Stimulated activated CD8-positive, alpha-beta memory T cell treated with anti-CD3 and anti-CD28 coated beads, Interleukin-12 subunit alpha, Interleukin-12 subunit beta, amount 100 ng/mL, for 1 hour (primary cell): Measurements from ENCODE around the gene CUL9.

Experiments used
- DNase-seq: peaks from one replicate; pipeline ENCODE4 v3.0.0-alpha.2; 2020; ENCODE audit warnings: low read depth

Gene CUL9

DNA sequence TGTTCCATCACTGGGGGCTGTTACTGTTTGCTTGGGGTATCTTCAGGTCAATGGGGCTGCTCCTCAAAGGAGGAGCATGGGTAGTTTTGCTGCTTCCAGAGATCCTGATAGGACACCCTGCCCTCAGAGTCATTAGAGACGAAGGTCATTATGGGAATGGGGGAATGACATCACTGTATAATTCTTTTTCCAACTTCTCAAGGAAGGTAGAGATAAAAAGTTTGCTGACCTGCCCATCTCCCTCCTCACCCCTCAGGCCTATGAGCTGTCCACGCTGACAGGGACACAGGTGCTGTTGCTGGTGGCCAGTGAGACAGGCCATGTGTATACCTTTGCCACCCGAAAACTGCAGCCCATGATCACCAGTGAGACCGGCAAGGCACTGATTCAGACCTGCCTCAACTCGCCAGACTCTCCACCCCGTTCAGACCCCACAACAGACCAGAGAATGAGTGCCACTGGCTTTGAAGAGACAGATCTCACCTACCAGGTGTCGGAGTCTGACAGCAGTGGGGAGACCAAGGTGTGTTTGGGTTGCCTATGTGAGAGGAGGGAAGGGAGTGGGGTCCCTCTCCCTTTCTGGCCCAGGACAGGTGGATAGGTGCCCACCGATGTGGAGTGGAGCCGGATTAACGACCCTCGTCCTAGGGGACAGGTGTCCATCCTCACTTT, 8.3 kb upstream of the CUL9 start:
- no peak for DNase-seq

DNA sequence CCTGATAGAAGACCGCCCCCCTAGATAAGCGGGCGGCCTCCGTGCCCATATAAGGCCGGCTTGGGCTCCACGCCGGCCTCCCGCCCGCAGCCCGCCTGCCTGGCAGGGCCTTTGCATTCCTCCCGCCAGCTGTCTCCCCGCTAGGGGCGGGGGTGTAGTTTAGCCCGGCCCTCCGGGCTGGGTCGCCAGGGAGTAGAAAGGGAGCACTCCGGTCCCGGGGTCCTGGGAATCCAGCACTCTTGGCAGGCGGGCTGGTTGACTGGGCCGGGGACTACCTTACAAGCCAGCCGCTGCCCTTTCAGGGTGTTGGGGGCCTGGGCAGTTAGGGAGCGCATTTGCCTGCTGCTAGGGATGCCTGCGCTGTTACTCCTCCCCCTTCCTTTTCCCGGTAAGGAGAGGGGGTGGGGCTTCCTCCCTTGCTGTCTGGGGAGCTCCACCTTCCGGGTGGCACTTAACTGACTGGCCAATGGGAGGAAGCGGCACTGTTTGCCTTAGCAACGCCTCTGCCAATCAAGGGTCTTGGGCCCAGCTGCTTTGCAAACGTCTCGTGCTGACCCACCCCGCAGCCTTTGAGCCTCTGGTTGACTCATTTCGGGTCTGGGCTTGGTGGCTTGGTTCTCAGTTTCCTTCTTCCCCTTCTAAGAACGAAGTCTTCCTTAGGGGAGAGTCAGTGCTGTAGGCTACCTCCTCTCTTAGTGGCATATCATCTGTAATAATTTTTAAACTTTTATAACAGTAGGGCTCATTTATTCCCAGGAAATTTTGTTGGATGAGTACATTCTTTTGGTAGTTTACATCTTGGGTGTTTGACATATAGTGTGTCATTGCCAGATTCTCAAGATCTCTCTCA, 7.5 kb upstream of the CUL9 start:
- DNase-seq = peak; percentile 91

DNA sequence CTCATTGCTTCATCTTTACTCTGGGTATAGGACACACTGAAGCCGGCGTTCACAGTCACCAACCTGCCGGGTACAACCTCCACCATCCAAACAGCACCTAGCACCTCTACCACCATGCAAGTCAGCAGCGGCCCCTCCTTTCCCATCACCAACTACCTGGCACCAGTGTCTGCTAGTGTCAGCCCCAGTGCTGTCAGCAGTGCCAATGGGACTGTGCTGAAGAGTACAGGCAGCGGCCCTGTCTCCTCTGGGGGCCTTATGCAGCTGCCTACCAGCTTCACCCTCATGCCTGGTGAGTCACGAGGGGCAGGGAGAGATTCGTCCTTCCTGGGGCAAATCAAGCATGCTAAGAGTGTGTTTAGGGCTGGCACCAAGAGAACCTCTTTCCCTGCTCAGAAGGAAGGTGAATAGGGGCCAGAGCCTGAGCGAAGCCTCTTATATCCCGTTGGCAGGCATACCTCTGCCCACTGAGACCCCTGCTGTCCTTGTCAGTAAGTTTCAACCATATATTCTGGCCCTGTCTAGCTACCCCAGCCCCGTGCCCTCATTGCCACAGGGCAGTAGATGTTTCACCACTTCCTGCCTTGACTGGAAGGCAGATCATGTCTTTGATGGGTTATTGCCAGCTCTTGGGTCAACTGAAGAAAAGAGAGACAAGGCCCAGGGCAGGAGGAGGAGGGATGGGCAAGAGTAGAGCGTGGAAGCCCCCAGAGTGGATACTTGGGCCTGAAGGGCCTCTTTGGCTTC, 6.1 kb upstream of the CUL9 start:
- no peak for DNase-seq

DNA sequence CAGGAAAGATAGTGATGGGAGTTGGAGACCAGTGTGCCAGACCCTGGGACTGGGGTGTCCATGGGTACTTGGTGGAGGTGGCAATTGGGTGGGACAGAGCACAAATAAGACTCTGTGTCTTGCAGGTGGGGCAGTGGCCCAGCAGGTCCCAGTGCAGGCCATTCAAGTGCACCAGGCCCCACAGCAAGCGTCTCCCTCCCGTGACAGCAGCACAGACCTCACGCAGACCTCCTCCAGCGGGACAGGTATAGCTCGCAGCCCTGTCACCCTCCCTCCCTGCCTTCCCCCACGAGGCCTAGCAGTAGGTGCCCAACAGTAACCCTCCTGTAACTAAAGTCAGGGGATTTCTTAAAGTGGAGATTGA, 5.6 kb upstream of the CUL9 start:
- no peak for DNase-seq

DNA sequence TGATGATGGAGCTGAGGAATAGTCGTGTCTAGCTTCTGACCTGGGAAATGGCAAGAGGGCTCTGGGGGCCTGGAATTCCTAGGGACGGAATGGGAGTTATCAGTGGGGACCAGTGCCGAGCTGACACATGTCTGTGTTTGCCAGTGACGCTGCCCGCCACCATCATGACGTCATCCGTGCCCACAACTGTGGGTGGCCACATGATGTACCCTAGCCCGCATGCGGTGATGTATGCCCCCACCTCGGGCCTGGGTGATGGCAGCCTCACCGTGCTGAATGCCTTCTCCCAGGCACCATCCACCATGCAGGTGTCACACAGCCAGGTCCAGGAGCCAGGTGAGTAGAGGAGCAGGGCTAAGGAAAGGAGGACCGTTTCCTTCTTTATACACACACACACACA, 3.8 kb upstream of the CUL9 start:
- DNase-seq = no peak

DNA sequence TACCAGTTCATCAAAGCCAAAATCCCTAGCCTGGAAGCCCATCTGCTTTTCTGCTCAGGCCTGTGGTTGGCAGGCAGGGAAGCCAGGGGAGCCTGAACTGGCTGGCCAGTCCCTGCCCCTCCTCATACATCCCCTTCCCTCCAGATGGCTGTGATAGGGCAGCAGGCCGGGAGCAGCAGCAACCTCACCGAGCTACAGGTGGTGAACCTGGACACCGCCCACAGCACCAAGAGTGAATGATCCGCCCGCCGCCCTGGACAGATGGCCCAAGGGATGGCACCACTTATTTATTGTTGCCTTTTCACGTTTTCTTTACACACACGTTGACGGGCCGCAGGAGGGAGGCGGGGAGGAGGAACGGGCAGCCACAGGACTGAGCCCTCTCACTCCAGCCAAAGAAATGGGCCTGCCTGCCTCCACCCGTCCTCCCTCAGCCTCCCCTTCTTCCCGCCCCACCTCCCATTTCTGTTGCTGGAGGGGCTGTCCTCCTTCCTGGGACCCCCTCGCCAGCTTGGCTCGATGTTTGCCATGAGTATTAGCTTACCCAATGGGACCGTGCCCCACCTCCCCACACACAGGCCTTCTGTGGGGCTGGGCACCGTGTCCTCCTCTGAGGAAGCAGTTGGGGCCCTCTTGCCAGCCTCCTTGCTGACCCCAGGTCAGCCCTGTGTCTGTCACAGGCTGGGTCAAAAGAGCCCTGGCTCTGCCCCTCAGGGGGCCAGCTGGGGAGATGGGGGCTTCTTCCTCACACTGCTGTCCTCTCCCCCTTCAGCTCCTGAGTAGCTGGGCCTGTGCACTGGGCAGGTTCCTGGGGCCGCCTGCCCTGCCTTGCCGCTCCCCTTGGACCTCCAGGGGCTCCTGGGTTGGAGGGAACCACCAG, 2.8 kb upstream of the CUL9 start:
- DNase-seq = no peak

DNA sequence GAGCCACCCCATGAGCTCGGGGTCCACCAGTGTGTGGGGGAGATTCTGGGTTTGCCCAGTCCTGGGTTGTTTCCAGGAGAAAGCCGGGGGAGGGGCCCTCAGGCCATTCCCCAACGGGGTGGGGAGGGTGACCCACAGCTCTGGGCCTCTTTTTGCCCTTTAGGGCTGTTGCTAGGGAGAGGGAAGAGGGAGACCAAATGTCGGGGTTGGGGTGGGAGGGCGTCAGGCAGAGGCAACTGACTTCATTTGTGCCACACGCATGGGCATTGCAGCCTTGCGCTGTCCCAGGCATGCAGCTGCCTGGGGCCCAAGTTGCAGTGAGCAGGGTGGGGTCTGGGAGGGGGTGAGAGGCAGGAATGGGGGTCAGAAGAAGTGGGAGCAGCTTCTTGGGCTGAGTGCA, 1.9 kb upstream of the CUL9 start:
- no peak for DNase-seq

DNA sequence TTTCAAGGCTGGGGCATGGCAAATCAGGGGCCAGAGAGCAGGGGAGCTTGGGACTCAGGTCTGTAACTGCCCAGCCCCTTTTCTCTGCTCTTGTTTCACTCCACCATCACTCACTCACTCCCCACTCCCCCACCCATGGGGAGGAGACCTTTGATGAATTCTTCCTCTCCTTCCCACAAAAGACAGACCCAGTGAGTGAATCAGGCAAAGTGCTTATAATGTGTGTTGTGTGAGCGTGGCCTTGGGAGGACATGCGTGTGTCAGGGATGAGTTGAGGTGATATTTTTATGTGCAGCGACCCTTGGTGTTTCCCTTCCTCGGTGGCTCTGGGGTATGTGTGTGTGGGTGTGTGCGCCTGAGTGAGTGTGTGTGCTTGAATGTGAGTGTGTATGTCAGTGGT, 1.0 kb upstream of the CUL9 start:
- no peak for DNase-seq

DNA sequence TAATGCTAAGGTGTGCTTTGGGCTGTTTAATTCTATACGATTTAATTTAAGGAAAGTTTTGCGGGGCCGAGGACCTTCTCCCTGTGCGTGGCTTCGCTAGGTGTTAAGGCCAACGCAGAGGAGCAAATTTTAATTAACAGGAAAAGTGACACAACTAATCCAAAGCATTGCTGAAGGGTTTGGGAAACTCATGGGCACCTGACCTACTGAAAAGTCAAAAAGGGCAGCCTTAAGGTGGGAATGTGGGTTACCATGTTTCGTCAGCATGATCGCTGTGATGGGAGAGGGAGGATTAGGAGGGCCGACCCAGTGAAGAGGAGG, 415 bp upstream of the CUL9 start:
- DNase-seq = no peak

DNA sequence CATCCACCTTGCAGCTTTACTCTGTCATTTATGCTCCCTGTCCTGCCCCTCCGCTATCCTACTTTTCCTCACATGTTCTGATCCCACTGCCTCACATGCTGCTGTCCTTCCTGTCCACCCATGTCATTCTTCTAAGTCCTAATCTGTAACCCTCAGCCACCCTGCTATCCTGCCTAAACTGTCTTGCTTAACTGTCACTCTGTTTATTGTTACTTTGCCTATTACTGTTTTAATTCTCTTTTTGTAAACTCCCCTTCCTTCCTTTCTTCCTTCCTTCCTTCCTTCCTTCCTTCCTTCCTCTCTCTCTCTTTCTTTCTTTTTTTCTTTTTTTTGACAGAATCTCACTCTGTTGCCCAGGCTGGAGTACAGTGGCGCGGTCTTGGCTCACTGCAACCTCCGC, 1.4 kb downstream of the CUL9 start:
- DNase-seq = no peak

DNA sequence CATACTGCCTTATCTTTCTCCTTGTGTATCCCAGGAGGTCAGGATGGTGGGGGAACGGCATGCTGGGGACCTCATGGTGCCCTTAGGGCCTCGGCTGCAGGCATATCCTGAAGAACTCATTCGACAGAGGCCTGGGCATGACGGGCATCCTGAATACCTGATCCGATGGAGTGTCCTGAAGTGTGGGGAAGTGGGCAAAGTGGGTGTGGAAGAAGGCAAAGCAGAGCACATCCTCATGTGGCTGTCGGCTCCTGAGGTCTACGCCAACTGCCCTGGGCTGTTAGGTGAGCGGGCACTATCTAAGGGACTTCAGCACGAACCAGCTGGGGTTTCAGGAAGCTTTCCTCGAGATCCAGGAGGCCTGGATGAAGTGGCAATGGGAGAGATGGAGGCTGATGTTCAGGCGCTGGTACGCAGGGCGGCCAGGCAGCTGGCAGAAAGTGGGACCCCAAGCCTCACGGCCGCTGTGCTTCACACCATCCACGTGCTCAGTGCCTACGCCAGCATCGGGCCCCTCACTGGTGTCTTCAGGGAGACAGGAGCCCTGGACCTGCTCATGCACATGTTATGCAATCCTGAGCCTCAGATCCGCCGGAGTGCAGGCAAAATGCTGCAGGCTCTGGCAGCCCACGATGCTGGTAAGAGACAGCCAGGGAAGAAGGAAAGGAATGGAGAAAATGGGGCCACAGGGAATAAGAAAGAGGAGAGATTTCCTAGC, 2.4 kb downstream of the CUL9 start:
- no peak for DNase-seq

DNA sequence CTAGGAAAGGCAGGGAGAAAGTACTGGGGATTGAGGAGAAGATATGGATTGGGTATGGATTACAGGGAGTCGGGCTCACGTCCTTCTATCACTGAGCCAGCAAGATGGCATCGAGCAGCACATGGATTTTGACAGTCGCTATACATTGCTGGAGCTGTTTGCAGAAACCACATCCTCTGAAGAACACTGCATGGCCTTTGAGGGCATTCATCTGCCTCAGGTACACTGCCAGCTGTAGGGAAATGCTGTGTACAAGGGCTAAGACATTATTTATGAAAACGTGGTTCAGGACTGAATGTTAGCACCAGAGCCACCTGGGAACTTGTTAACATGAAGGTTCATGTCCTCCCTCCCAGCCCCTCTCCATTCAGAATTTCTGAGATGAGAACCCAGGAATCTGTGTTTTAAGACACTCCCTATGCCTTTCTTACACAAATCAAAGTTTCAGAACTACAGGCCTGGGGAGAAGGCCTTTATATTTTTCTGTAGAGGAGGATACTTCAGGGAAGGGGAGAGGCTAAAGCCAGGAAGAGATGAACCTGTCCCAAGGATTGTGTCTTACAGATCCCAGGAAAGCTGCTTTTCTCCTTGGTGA, 3.5 kb downstream of the CUL9 start:
- DNase-seq = no peak

DNA sequence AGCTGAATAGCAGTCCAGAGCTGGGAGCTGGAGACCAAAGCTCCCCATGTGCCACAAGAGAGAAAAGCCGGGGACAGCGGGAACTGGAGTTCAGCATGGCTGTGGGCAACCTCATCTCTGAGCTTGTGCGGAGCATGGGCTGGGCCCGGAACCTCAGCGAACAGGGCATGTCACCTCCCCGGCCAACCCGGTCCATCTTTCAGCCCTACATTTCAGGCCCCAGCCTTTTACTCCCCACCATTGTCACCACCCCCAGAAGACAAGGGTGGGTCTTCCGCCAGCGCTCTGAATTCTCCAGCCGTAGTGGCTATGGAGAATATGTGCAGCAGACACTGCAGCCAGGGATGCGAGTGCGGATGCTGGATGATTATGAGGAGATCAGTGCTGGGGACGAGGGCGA, 4.0 kb downstream of the CUL9 start:
- no peak for DNase-seq

DNA sequence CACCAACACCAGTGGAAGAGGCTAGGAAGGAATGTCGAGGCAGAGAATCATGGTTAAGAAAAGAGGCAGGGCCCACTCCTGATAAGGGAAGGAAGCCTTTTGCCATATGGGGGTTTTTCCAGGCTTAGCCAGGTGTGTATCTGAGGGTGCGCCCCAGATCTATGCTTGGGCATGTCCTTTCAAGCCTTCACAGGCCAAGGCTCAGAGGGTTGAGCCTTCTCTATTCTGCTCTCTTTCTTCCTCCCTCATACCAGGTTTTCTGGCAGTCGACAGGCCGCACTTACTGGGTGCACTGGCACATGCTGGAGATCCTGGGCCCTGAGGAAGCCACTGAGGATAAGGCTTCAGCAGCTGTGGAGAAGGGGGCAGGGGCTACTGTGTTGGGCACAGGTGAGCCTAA, 4.7 kb downstream of the CUL9 start:
- no peak for DNase-seq

DNA sequence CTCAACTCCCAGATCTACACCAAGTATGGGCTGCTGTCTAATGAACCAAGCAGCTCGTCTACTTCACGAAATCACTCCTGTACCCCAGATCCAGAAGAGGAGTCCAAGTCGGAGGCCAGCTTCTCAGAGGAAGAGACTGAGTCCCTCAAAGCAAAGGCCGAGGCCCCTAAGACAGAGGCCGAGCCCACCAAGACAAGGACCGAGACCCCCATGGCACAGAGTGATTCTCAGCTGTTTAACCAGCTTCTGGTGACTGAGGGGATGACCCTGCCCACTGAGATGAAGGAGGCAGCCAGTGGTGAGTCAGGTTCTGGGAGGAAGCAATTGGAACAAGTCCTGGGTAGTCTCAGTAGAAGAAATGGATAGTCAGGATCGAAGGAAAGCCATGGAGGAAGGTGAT, 5.8 kb downstream of the CUL9 start:
- DNase-seq = no peak

DNA sequence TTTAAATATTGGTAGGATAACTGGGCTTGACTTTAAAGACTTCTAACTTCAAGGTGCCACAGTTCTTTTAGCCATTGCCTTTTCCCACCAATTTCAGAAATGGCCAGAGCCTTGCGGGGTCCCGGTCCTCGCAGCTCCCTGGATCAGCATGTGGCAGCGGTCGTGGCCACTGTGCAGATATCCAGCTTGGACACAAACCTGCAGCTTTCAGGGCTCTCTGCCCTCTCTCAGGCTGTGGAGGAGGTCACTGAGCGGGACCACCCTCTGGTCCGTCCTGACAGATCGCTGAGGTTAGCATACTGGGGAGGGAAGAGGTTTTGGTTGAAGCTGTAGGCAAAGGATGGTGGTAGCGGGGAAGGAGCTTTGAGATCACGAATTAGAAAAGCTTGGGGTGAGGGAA, 6.4 kb downstream of the CUL9 start:
- no peak for DNase-seq

DNA sequence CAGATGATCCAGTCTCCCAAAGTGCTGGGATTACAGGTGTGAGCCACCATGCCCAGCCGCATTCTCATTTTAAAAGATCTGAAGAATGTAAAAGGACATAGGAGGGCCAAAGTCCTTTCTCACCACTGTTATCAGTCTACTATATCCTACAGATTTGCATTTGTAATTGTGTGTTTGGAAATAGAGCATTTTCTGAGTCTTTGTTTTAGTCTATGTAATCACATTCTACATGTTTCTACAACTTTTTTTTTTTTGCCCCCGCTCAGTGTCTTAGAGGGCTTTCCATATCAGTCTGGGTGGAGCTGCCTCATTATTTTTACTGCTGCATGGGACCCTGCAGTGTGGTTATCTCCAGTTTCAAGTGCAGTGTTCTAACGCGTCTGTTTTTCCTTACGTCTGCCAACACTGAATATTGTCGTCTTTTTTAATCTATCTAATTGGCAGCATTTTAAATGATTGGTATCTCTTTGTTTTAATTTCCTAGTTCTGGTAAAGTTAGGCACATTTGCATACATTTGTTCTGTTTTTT, 7.8 kb downstream of the CUL9 start:
- no peak for DNase-seq

DNA sequence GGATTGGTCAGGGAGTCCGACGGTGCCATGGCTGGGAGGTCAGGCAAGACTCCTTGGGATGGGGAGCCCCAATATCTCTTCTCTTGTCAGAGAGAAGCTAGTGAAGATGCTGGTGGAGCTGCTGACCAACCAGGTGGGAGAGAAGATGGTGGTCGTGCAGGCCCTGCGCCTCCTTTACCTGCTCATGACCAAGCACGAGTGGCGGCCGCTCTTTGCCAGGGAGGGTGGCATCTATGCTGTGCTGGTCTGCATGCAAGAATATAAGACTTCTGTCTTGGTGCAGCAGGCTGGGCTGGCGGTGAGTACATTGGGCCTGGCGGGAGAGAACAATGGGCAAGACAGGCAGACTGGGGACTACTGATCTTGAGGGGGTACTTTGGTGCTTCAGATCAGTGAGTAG, 10.9 kb downstream of the CUL9 start:
- no peak for DNase-seq

DNA sequence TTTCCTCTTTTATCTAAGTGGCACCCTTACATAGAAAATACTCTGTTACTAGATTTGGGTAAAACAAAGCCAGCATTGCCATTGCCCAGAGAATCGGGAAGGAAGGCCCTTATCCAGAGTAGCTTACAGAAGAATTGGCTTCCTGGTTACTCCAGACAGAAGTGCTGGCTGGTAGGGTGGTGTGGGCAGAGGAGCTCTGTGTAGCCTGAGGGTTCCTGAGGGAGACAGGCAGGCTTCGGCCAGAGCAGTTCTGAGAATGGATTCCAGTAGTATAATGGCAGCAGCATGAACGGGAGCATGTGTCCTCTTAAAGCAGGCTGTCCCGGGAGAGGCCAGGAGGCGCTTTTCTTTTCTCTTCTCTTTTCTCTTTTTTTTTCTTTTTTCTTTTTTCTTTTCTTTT, 11.9 kb downstream of the CUL9 start:
- no peak for DNase-seq

DNA sequence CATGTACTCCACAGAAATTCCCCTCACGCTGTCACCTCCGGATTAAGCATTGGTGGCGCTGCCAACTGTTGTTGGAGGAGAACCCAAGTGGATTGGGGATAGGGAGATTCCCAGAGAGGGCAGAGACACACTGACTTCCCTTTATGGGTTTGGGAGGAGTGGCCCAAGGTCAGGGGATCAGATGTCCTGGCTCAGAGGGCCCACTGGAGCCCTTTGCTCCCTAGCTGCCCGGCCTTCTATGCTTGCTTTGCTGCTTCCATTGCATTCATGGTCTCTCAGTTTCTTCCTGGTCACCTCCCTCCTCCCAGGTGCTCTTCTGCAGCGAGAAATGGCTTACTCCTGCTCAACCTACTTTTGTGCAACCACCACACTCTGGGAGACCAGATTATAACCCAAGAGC, 14.3 kb downstream of the CUL9 start:
- DNase-seq = no peak

DNA sequence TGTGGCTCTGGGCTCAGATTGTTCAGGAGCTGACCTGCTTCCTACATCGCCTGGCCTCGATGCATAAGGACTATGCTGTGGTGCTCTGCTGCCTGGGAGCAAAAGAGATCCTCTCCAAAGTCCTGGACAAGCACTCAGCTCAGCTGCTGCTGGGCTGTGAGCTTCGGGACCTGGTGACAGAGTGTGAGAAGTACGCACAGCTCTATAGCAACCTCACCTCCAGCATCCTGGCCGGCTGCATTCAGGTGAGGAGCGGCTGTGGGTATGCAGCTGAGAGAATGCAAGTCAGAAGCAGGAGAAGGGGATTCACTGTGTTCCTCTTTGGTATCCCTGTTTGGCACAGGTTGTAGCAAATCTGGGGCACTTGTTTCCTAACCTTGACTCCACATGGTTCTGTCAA, 17.9 kb downstream of the CUL9 start:
- DNase-seq = no peak
